ENCODE data around the gene SLC4A2. TPM values are rescaled to one million over a fixed set of nuclear protein-coding genes. Genes with fewer than 3 reads are reported as not detected.

SLC4A2 gene
- total RNA-seq, 1 donor from 2014 or later = 390 TPM

DNA sequence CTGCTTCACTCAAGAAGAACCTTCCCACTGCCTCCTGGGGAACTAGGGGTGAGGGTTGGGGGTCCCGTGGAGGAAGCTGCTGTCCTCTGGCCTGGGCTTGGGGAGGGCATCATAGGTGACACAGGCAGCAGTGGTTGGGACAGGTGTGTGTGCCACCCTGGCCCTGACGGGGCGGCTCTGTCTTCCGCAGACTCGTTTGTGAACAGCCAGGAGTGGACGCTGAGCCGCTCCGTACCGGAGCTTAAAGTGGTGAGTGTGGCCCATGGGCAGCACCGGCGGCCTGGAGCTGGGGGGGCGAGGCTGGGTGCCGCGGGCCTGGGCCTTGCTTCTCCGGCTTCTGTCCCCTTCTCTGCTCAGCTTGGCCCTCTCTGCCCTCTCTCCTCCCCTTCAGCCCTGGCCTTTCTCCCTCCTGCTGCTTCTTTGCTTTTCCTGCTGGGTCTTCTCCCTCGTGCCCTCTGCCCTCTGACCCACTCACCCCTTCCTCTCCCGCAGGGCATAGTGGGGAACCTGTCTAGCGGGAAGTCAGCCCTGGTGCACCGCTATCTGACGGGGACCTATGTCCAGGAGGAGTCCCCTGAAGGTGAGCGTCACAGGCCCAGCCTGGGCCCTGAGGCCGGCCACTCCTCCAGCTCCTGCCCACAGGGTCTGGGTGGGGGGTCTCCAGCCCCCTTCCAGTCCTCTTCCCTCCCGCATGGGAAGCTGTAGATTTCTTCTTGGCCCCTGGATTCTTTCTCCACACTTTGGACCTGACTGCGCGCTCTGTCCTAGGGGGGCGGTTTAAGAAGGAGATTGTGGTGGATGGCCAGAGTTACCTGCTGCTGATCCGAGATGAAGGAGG lies 57.4 kb downstream of the SLC4A2 start:
- intact Hi-C loops (cut with DNase I) = no loop called here

DNA sequence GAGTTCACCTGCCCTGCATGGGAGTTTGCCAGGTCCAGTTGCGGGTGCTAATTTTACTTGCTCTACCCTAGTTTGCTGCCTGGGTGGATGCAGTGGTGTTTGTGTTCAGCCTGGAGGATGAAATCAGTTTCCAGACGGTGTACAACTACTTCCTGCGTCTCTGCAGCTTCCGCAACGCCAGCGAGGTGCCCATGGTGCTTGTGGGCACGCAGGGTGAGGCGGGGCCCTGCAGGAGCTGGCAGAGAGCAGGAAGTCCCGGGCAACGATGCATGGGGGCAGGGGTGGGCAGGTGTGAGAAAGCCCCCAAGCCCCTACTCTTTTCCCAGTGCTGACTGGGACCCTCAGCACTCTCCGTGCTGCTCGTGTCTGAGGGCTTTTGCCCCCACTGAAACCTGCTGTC lies 58.2 kb downstream of the SLC4A2 start:
- TF ChIP-seq, protein P1, sequence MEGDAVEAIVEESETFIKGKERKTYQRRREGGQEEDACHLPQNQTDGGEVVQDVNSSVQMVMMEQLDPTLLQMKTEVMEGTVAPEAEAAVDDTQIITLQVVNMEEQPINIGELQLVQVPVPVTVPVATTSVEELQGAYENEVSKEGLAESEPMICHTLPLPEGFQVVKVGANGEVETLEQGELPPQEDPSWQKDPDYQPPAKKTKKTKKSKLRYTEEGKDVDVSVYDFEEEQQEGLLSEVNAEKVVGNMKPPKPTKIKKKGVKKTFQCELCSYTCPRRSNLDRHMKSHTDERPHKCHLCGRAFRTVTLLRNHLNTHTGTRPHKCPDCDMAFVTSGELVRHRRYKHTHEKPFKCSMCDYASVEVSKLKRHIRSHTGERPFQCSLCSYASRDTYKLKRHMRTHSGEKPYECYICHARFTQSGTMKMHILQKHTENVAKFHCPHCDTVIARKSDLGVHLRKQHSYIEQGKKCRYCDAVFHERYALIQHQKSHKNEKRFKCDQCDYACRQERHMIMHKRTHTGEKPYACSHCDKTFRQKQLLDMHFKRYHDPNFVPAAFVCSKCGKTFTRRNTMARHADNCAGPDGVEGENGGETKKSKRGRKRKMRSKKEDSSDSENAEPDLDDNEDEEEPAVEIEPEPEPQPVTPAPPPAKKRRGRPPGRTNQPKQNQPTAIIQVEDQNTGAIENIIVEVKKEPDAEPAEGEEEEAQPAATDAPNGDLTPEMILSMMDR (IDR thresholded peaks at IDR 0.05) = no peak
- Histone ChIP-seq H3K9me3 (no peaks in the 10 kb centered on the region), H3K27ac (no peak overlapping the region), H3K36me3 (peaks cover 34 to 52% of the 10 kb centered on the region in 2 donors), H3K4me1 (peaks cover 0 to 2% of the 10 kb centered on the region in 2 donors), H3K4me3 (no peak overlapping the region), H3K27me3 (no peaks in the 10 kb centered on the region)
- no peak for DNase-seq (ENCODE audit: low spot score in 2 of 2)
- intact Hi-C loops (cut with DNase I) = no loop called here

More for the DNA sequence above, 57.4 kb downstream of the SLC4A2 start:
- Histone ChIP-seq H3K4me3 (no peak overlapping the region), H3K27ac (no peak overlapping the region), H3K4me1 (peaks cover 0 to 2% of the 10 kb centered on the region in 2 donors), H3K36me3 (peaks cover 34 to 49% of the 10 kb centered on the region in 2 donors), H3K9me3 (no peaks in the 10 kb centered on the region), H3K27me3 (no peaks in the 10 kb centered on the region)
- TF ChIP-seq, protein P1 (IDR thresholded peaks at IDR 0.05) = no peak
- DNase-seq (ENCODE audit: low spot score in 2 of 2) = no peak

DNA sequence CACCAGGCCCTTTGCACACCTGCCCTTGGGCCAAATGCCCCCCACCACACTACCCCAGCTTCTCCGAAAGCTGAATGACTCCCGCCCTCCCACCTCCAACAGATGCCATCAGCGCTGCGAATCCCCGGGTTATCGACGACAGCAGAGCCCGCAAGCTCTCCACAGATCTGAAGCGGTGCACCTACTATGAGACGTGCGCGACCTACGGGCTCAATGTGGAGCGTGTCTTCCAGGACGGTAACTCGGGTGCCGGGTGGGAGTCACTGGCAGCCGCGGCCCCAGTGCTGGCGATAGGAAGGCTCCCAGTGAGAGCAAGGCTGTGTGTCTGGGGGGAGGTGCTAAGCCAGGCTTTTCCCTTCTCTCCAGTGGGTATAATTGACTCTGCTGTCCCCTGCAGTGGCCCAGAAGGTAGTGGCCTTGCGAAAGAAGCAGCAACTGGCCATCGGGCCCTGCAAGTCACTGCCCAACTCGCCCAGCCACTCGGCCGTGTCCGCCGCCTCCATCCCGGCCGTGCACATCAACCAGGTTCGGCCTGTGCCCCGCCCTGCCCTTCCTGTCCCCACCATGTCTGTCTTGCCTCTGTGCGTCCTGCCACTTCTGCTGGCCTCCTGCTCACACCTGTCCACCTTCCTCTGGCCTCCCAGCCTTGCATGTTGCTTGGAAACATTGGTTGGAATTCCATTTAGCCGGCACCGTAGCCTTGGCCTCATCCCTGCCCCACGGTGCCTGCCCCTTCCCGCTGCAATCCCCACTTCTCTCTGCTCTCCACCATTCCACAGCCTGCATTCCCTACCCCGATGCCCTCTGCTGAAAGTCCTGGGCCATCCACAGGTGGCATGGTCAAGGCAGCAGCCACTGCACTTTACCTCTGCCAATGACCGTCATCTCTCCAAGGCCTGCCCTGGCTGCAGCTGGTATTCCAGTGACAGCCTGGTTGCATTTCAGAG lies 59.0 kb downstream of the SLC4A2 start:
- no peak overlapping the region for H3K27ac ChIP-seq
- intact Hi-C loops (cut with DNase I) = no loop called here
- H3K36me3 ChIP-seq = peaks cover 34 to 60% of the 10 kb centered on the region in 2 donors
- no peak overlapping the region for H3K4me3 ChIP-seq
- TF ChIP-seq, protein P1 (IDR thresholded peaks at IDR 0.05) = no peak
- H3K27me3 ChIP-seq = no peaks in the 10 kb centered on the region
- peaks cover 0 to 2% of the 10 kb centered on the region in 2 donors for H3K4me1 ChIP-seq
- H3K9me3 ChIP-seq = no peaks in the 10 kb centered on the region
- DNase-seq (ENCODE audit: low spot score in 2 of 2) = no peak

DNA sequence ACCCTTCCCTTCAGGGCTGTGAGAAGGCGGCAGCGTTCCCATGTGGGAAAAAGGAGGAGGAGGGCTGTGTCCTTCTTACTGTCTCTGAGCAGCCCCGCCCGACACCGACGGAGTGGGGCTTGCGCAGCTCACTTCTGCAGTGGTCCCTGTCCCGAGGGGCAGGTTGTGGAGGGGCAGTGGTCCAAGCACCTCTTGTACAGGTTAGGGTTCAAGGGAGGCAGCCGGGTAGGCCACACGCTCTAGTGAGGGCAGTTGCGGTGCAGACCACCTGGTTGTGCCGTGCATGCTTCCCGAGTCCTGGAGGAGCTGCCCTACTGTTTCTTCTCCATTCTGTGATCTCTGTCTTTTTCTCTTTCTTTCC lies 59.6 kb downstream of the SLC4A2 start:
- Histone ChIP-seq H3K9me3 (no peaks in the 10 kb centered on the region), H3K4me3 (no peak overlapping the region), H3K4me1 (peaks cover 0 to 2% of the 10 kb centered on the region in 2 donors), H3K36me3 (peaks cover 34 to 66% of the 10 kb centered on the region in 2 donors), H3K27ac (no peak overlapping the region), H3K27me3 (no peaks in the 10 kb centered on the region)
- DNase-seq (ENCODE audit: low spot score in 2 of 2) = no peak
- intact Hi-C loops (cut with DNase I) = no loop called here
- TF ChIP-seq, protein P1 (IDR thresholded peaks at IDR 0.05) = no peak

DNA sequence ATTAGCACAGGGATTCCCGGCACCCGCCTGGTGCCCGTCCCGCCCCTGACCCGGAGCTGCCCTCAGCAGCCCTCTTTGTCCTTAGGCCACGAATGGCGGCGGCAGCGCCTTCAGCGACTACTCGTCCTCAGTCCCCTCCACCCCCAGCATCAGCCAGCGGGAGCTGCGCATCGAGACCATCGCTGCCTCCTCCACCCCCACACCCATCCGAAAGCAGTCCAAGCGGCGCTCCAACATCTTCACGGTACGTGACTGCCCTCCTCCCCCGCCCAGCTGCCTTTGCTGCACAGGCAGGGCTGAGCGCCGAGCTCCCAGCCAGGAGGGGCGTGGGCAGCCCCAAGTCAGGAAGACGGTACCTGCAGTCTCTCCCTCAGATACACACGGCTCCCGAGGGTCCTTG lies 60.5 kb downstream of the SLC4A2 start:
- Histone ChIP-seq H3K4me3 (no peak overlapping the region), H3K27ac (no peak overlapping the region), H3K9me3 (no peaks in the 10 kb centered on the region), H3K36me3 (peaks cover 34 to 66% of the 10 kb centered on the region in 2 donors), H3K27me3 (no peaks in the 10 kb centered on the region), H3K4me1 (peaks cover 0 to 2% of the 10 kb centered on the region in 2 donors)
- intact Hi-C loops (cut with DNase I) = no loop called here
- no peak for DNase-seq (ENCODE audit: low spot score in 2 of 2)
- TF ChIP-seq, protein P1 (IDR thresholded peaks at IDR 0.05) = no peak

Data from ascending aorta (tissue), 2 donors.